DND-41 (cell line): Measurements from ENCODE around the gene POLK.

Experiments used
- ATAC-seq: fragments of 200-7000 bp; cut with Tn5 transposase; 3 replicates; pipeline ENCODE4 v1.9.1; 2021; ENCODE audit warnings: low read depth; ENCODE audit not compliant: insufficient read depth
- DNase-seq: peaks from one replicate; pipeline ENCODE4 v3.0.0-alpha.2; 2020
- H2AFZ ChIP-seq: 2 replicates; pipeline ENCODE4 v1.6.0; 2012; ENCODE audit warnings: low read depth, low read length
- H3K27ac ChIP-seq: 2 replicates; pipeline ENCODE4 v1.5.1; 2012; ENCODE audit warnings: low read length, inconsistent platforms
- H3K27me3 ChIP-seq: fragments of 200-600 bp; sonication (generic); 2 replicates; pipeline ENCODE4 v1.6.0; 2012; ENCODE audit warnings: low read length, mild to moderate bottlenecking, inconsistent platforms; ENCODE audit not compliant: insufficient read depth, poor library complexity
- H3K36me3 ChIP-seq: 2 replicates; pipeline ENCODE4 v1.5.1; 2012; ENCODE audit warnings: low read length, inconsistent platforms; ENCODE audit not compliant: insufficient read depth
- H3K4me1 ChIP-seq: 2 replicates; pipeline ENCODE4 v1.5.1; 2012; ENCODE audit warnings: mild to moderate bottlenecking, low read length; ENCODE audit not compliant: insufficient read depth
- H3K4me2 ChIP-seq: 2 replicates; pipeline ENCODE4 v1.6.0; 2012; ENCODE audit warnings: mild to moderate bottlenecking, moderate library complexity, low read length, inconsistent platforms; ENCODE audit not compliant: insufficient read depth
- H3K4me3 ChIP-seq, 2 experiments: fragments of 200-600 bp in 1 of 2; shearing (Covaris generic) in 1 of 2; 2 replicates each; pipeline ENCODE4 v1.5.1; 2012 to 2016; ENCODE audit warnings: inconsistent platforms in 2 of 2, low read length in 2 of 2, mild to moderate bottlenecking in 2 of 2, low read depth in 1 of 2, moderate library complexity in 1 of 2
- H3K79me2 ChIP-seq: 2 replicates; pipeline ENCODE4 v1.6.0; 2012; ENCODE audit warnings: low read length, inconsistent platforms; ENCODE audit not compliant: insufficient read depth
- H3K9ac ChIP-seq: 2 replicates; pipeline ENCODE4 v1.6.0; 2012; ENCODE audit warnings: low read depth, mild to moderate bottlenecking, inconsistent platforms, low read length, moderate library complexity
- H3K9me3 ChIP-seq: 2 replicates; pipeline ENCODE4 v1.5.1; 2012; ENCODE audit warnings: low read length, moderate library complexity, mild to moderate bottlenecking, inconsistent platforms; ENCODE audit not compliant: insufficient read depth, severe bottlenecking
- H4K20me1 ChIP-seq: 2 replicates; pipeline ENCODE4 v1.6.0; 2012; ENCODE audit warnings: low read length; ENCODE audit not compliant: insufficient read depth
- CTCF ChIP-seq: IDR thresholded peaks from 2 replicates; pipeline ENCODE4 v1.5.1; 2012; ENCODE audit warnings: borderline replicate concordance, low read length, moderate library complexity, mild to moderate bottlenecking; ENCODE audit not compliant: poor library complexity, severe bottlenecking; ENCODE audit errors: extremely low read depth
- EZH2 ChIP-seq: IDR thresholded peaks from 3 replicates; pipeline ENCODE4 v1.6.1; 2012; ENCODE audit warnings: borderline replicate concordance, low read depth, mild to moderate bottlenecking, moderate library complexity, low read length, inconsistent platforms; ENCODE audit not compliant: severe bottlenecking

The POLK gene

GRCh38 chr5:75471193-75471592, 40.5 kb upstream of the POLK start:
- peaks cover 22% of the 10 kb centered on the region; the same call in 1 of the 2 replicates for H3K79me2 ChIP-seq

GRCh38 chr5:75472973-75473372, 38.7 kb upstream of the POLK start:
- no peaks in the 10 kb centered on the region for H3K4me1 ChIP-seq
- TF ChIP-seq CTCF (no peak), EZH2 (no peak)
- no peak overlapping the region for H3K4me3 ChIP-seq
- H3K27me3 ChIP-seq, result no peaks in the 10 kb centered on the region
- no peak overlapping the region for H3K27ac ChIP-seq
- DNase-seq (no peak), ATAC-seq (no peak)
- H3K9me3 ChIP-seq, result peaks cover 24% of the 10 kb centered on the region
- peaks cover 2% of the 10 kb centered on the region; the same call in 1 of the 2 replicates for H4K20me1 ChIP-seq
- H3K9ac ChIP-seq, result no peak overlapping the region
- H3K4me2 ChIP-seq, result no peak overlapping the region
- H3K36me3 ChIP-seq, result peaks cover 5% of the 10 kb centered on the region; the same call in 1 of the 2 replicates
- H3K79me2 ChIP-seq, result peaks cover 26% of the 10 kb centered on the region
- H2AFZ ChIP-seq, result no peak overlapping the region

More at GRCh38 chr5:75471193-75471592, 40.5 kb upstream of the POLK start:
- TF ChIP-seq CTCF (no peak), EZH2 (no peak)
- Histone ChIP-seq H3K4me3 (no peak overlapping the region), H3K27me3 (no peaks in the 10 kb centered on the region), H3K27ac (no peak overlapping the region), H3K36me3 (peaks cover 5% of the 10 kb centered on the region; the same call in 1 of the 2 replicates), H3K9ac (no peak overlapping the region), H3K9me3 (peaks cover 24% of the 10 kb centered on the region), H4K20me1 (no peaks in the 10 kb centered on the region; the same call in 1 of the 2 replicates), H3K4me1 (peaks cover 9% of the 10 kb centered on the region), H3K4me2 (no peak overlapping the region), H2AFZ (no peak overlapping the region)
- ATAC-seq (no peak), DNase-seq (no peak)

- Histone ChIP-seq H4K20me1 (peaks cover 2% of the 10 kb centered on the region; the same call in 1 of the 2 replicates), H3K27me3 (no peaks in the 10 kb centered on the region), H3K4me1 (no peaks in the 10 kb centered on the region), H3K9ac (no peak overlapping the region), H2AFZ (no peak overlapping the region), H3K4me2 (no peak overlapping the region), H3K4me3 (no peak overlapping the region), H3K27ac (no peak overlapping the region), H3K9me3 (peaks cover 22% of the 10 kb centered on the region), H3K36me3 (peaks cover 4% of the 10 kb centered on the region; the same call in 1 of the 2 replicates), H3K79me2 (peaks cover 21% of the 10 kb centered on the region)
- no peak for TF ChIP-seq EZH2
- TF ChIP-seq CTCF, result no peak
- no peak for DNase-seq
- ATAC-seq, result no peak
Measured at GRCh38 chr5:75473463-75473862, 38.2 kb upstream of the POLK start.
